GM12801 (cell line): ENCODE results near the gene GOLGA2.

Experiments used
- TF ChIP-seq, protein P1 (sequence below): IDR thresholded peaks from one replicate; pipeline ENCODE4 v1.5.1; 2011; ENCODE audit warnings: control low read depth; ENCODE audit not compliant: insufficient read length; ENCODE audit errors: extremely low read depth

GOLGA2 gene

DNA sequence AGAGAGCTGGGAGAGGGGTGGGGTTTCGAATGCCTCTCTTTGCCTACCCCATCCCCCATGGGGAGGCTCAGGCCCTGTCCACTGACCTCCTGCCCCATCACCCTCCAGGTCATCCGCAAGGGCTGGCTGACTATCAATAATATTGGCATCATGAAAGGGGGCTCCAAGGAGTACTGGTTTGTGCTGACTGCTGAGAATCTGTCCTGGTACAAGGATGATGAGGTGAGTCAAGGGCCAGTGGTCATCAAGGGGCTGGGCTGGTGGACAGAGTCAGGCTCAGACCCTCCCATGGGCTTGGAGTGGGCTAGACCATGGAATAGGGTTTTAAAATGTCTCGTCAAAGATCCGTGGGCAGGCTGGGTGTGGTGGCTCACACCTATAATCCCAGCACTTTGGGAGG, 33.7 kb downstream of the GOLGA2 start:
- TF ChIP-seq, protein P1, sequence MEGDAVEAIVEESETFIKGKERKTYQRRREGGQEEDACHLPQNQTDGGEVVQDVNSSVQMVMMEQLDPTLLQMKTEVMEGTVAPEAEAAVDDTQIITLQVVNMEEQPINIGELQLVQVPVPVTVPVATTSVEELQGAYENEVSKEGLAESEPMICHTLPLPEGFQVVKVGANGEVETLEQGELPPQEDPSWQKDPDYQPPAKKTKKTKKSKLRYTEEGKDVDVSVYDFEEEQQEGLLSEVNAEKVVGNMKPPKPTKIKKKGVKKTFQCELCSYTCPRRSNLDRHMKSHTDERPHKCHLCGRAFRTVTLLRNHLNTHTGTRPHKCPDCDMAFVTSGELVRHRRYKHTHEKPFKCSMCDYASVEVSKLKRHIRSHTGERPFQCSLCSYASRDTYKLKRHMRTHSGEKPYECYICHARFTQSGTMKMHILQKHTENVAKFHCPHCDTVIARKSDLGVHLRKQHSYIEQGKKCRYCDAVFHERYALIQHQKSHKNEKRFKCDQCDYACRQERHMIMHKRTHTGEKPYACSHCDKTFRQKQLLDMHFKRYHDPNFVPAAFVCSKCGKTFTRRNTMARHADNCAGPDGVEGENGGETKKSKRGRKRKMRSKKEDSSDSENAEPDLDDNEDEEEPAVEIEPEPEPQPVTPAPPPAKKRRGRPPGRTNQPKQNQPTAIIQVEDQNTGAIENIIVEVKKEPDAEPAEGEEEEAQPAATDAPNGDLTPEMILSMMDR: no peak

DNA sequence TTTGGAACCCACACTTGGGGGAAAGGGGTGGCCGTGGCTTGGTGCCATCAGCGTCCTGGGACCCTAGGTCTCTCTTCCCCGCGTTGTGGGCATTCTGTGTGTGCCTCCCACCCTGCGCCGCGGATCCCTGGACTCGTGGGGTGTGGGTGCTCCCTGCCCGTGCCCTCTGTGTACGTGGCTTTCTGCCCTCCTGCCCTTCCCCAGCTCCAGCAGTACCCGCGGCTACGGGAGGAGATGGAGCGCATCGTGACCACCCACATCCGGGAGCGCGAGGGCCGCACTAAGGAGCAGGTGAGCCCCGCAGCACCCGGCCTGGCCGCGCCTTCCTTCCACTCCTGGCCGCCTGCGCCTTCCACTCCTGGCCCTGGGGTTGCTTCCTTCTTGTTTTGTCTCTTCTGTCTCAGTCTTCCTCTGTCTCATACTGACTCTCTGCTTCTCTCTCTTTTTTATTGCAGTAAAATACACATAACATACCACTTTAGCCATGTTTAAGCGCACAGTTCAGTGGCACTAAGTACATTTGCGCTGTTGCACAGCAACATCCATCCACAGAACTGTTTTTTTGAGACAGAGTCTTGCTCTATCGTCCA, 41.9 kb downstream of the GOLGA2 start:
- TF ChIP-seq, protein P1: no peak

DNA sequence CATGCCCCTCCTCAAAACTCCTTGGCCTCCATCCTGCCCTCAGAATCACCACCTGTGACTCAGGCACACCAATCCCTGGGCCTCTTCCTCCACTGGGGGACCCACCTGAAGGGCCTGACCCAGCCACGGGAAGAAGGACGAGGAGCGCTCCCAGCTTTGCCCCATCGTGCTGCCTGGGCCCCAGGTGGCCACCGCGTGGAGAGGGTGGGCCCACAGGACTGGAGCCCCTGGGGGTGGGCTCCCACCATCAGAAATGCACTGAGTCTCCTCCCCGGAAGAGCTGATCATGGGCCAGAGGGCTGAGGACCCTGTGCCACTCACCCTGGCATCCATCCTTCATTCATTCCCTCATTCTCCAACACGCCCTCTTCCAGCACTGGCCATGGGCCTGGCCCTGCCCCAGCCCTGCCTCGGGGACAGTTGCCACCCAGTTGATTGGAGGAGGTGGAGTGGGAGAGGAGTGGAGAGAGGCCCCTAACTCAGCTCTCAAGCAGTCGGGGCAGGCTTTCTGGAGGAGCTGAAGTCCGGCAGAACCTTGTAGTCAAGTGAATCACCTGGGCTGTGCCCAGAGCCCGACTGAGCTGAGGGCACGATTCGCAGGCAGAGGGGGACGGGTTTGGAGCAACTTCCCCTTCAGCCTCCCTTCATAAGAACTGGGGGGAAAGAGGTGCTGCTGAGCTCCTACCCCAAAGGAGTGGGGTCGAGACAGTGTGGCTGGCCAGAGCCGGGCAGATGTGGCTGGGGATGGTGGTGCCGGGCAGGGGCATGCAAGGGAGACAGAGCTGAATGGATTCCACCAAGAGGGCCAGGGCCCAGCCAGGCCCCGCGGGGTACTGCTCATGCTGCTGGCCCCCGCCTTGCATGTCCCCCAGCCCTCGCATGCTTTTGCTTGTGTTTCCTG, 43.0 kb downstream of the GOLGA2 start:
- TF ChIP-seq, protein P1: no peak

DNA sequence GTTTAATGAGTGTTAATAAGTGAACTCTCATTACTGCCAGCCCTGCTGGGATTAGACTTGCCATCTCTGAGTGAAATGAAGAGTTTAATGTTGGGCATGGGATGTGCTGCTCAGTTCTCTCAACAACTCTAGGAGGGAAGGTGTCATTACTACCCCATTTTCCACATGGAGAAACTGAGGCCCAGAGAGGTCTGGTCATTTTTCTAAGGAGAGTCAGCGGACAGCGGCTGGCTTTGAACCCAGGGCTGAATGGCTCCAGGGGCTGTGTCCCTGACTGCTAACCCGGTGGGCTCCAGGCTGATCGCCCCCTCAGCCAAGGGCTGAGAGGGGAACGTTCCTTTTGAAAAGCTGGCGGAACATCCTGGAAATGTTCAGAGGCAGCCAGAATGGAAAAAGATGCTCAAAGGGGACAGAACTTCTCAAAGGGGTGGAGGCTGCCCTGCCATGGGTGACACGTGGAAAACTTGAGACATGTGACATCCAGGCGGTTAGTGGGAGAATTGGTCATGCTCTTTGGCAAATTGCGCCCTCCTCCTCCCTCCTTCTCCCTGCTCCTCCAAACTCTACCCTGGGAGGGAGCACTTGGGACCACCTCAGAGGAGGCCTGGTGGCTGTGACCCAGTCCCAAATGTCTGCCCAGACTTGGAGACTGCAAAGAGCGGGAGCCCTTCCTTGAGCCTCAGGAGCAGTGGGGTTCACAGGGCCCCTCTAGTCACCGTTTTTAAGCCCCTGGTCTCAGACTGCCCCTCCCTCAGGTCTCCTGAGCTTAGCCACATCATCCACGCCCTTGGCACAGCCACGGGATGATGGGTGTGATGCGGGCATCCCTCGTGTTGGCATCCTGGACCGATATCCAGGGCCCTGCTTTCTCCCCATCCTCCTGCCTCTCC, 43.9 kb downstream of the GOLGA2 start:
- TF ChIP-seq, protein P1: no peak

DNA sequence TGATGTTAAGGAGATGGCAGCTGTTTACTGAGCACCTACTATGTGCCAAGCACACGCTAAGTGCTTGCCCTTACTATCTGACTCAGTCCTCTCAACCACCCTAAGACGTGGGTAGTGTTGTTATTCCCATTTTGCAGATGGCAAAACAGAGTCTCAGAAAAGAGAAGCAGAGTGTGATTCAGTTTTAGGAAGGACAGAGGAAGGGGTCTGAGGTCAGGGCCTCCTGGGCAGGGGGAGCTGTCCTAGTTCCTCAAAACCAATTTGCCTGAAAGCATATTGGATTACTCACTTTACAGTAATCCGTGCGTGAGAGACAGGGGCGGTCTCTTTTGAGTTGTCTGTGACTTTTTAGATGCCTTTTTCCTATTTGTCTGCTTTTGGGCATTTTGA, 49.4 kb downstream of the GOLGA2 start:
- TF ChIP-seq, protein P1: no peak

DNA sequence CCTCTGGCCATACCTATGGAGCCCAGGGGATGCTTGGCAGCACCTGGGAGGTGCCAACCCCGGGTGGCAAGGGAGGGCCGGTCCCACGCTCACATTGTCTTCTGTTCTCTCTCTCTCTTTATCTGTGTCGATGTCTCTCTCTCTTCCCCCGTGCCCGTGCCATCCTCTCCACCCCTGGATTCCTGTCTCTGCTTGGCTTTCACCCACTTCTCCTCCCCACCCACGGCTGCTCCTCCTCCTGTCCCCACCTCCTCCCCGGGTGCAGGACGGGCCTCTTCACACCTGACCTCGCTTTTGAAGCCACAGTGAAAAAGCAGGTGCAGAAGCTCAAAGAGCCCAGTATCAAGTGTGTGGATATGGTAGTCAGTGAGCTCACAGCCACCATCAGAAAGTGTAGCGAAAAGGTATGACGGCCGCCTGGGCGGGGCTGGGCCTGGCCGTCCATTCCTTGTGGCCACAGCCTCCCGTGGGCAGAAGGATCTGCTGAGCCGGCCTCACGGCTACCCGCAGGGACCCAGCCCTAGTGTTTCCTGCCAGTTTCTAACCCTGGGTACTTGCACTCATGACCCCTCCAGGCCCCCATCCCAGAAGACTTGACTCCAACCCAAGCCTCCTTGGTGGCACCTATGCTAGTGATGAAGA, 49.9 kb downstream of the GOLGA2 start:
- TF ChIP-seq, protein P1: no peak
